Adrenal gland (tissue), 5 donors: ENCODE data around the gene ADAM15.

Experiments used
- CTCF ChIP-seq, 6 experiments: fragments of 450-650 bp in 4 of 6; fragments of 200-600 bp in 2 of 6; sonication (generic) in 1 of 6; IDR thresholded peaks; 1 replicate in 5 of 6; 2 replicates in 1 of 6; pipeline versions ENCODE4 v1.5.1 to v1.8.0; 2016 to 2021; ENCODE audit warnings: antibody characterized with exemption in 6 of 6, mild to moderate bottlenecking in 2 of 6, moderate library complexity in 1 of 6
- POLR2A ChIP-seq, 2 donors: fragments of 450-650 bp; IDR thresholded peaks; one replicate each; pipeline ENCODE4 v1.6.1; 2017; ENCODE audit warnings: antibody characterized with exemption in 2 of 2, mild to moderate bottlenecking in 2 of 2, moderate library complexity in 1 of 2
- donor health status: DM: no; HTN: no; CAD: no.

GRCh38 chr1:155003227-155003765 is 47.8 kb upstream of the ADAM15 start:
- TF ChIP-seq CTCF (IDR thresholded peaks at IDR 0.05) (no peak), POLR2A (IDR thresholded peaks at IDR 0.05) (peak in 1 of 2 donors; percentile 53)
